Activated B cell treated with CpG ODN at 0.5 μM for 24 hours (primary cell): ENCODE data around the gene FCRLB. TPM values are rescaled to one million over a fixed set of nuclear protein-coding genes. Genes with fewer than 3 reads are reported as not detected.
"Not testable (repeated sequence)": the region's sequence is repeated elsewhere in the genome, so short reads cannot be mapped to it uniquely, and the experiment has no call there.

Experiments used
- ATAC-seq: fragments of 200-7000 bp; cut with Tn5 transposase; one replicate; pipeline ENCODE4 v1.10.0; 2021; ENCODE audit warnings: low read depth, mild to moderate bottlenecking, moderate library complexity
- CTCF ChIA-PET: fragments of 350-600 bp; sonication (Branson Sonifier 250); formaldehyde crosslinking; loops from one replicate; lab custom pipeline; 2021; ENCODE audit warnings: antibody characterized with exemption; lab: Charles Lee
- POLR2A ChIA-PET: fragments of 350-600 bp; sonication (Branson Sonifier 250); formaldehyde crosslinking; loops from one replicate; lab custom pipeline; 2021; ENCODE audit warnings: antibody characterized with exemption; lab: Charles Lee
- DNase-seq: peaks from one replicate; pipeline ENCODE4 v3.0.0; 2022
- H3K27ac Mint-ChIP-seq: one replicate; pipeline ENCODE4 v1.8.0; 2020; ENCODE audit warnings: mixed read lengths
- H3K27me3 Mint-ChIP-seq: one replicate; pipeline ENCODE4 v1.8.0; 2021; ENCODE audit warnings: mixed read lengths
- H3K36me3 Mint-ChIP-seq: one replicate; pipeline ENCODE4 v1.8.0; 2021; ENCODE audit warnings: low read depth, mixed read lengths
- H3K4me1 Mint-ChIP-seq: one replicate; pipeline ENCODE4 v1.8.0; 2021; ENCODE audit warnings: mixed read lengths
- H3K4me3 Mint-ChIP-seq: one replicate; pipeline ENCODE4 v1.8.0; 2020; ENCODE audit warnings: mild to moderate bottlenecking, mixed read lengths
- H3K9me3 Mint-ChIP-seq: one replicate; pipeline ENCODE4 v1.8.0; 2020; ENCODE audit warnings: mixed read lengths
- CTCF ChIP-seq: fragments of 200-600 bp; IDR thresholded peaks from one replicate; pipeline ENCODE4 v1.8.0; 2022; ENCODE audit warnings: antibody characterized with exemption, mild to moderate bottlenecking
- intact Hi-C: fragments of 100-400 bp; cut with micrococcal nuclease; formaldehyde crosslinking; loops from one replicate; pipeline ENCODE4 v1.15.1; 2024
- total RNA-seq: library from RNA; stranded (reverse); gene quantifications from 2 replicates; pipeline ENCODE4 v1.2.3, GENCODE V29; 2022

FCRLB gene
- total RNA-seq, 1 donor from 2014 or later: 2.1 TPM

GRCh38 chr1:161720422-161720821 is 922 bp upstream of the FCRLB start:
- Mint-ChIP-seq H3K27ac (no peak overlapping the region), H3K27me3 (no peaks in the 10 kb centered on the region), H3K4me3 (no peak overlapping the region), H3K36me3 (no peaks in the 10 kb centered on the region), H3K9me3 (no peaks in the 10 kb centered on the region), H3K4me1 (peaks cover 75% of the 10 kb centered on the region)
- DNase-seq (no peak), ATAC-seq (no peak)
- ChIA-PET POLR2A (interaction anchor here (1.0 to 5.7 kb wide), 3 partner anchors 12 to 15 kb away, joined by 3 to 34 read pairs (median 4); partner anchors contain the start of gene FCRLA), CTCF (interaction anchor here (1.1 kb wide), 1 partner anchor 15 kb away, joined by 3 read pairs; no protein-coding TSS in a partner anchor)
- no peak for TF ChIP-seq CTCF
- intact Hi-C loops: no loop called here

GRCh38 chr1:161721738-161722343 is 497 bp downstream of the FCRLB start:
- Mint-ChIP-seq H3K36me3 (no peaks in the 10 kb centered on the region), H3K4me3 (no peak overlapping the region), H3K9me3 (no peaks in the 10 kb centered on the region), H3K27me3 (no peaks in the 10 kb centered on the region), H3K27ac (peak overlapping the region; percentile 50), H3K4me1 (peaks cover 72% of the 10 kb centered on the region)
- TF ChIP-seq CTCF: no peak
- ATAC-seq (no peak), DNase-seq (no peak)
- ChIA-PET POLR2A (interaction anchor here (0.8 to 1.9 kb wide), 3 partner anchors 14 to 17 kb away, joined by 3 to 6 read pairs (median 6); partner anchors contain the start of gene FCRLA), CTCF (interaction anchor here (1.1 kb wide), 2 partner anchors 17 to 74 kb away, joined by 3 read pairs; no protein-coding TSS in a partner anchor)
- intact Hi-C loops: no loop called here

GRCh38 chr1:161722406-161722805 is 1.1 kb downstream of the FCRLB start:
- H3K4me1 Mint-ChIP-seq: peaks cover 66% of the 10 kb centered on the region
- no peak overlapping the region for H3K4me3 Mint-ChIP-seq
- POLR2A ChIA-PET: interaction anchor here (0.6 to 1.9 kb wide), 4 partner anchors 15 to 17 kb away, joined by 3 to 6 read pairs (median 5); partner anchors contain the start of gene FCRLA

GRCh38 chr1:161723459-161724141 is 2.3 kb downstream of the FCRLB start:
- Mint-ChIP-seq H3K36me3 (no peaks in the 10 kb centered on the region), H3K9me3 (no peaks in the 10 kb centered on the region), H3K4me3 (peak overlapping the region; percentile 28), H3K4me1 (peaks cover 67% of the 10 kb centered on the region), H3K27me3 (no peaks in the 10 kb centered on the region), H3K27ac (no peak overlapping the region)
- ChIA-PET POLR2A (interaction anchor here (1.0 kb wide), 1 partner anchor 17 kb away, joined by 4 read pairs; the partner anchor contains the start of gene FCRLA), CTCF (no interaction called here)
- no peak for DNase-seq
- TF ChIP-seq CTCF: no peak
- ATAC-seq: no peak
- intact Hi-C loops: no loop called here

More at GRCh38 chr1:161722406-161722805, 1.1 kb downstream of the FCRLB start:
- Mint-ChIP-seq H3K27me3 (no peaks in the 10 kb centered on the region), H3K27ac (peak overlapping the region; percentile 50), H3K36me3 (no peaks in the 10 kb centered on the region), H3K9me3 (no peaks in the 10 kb centered on the region)
- CTCF ChIA-PET: interaction anchor here (1.1 kb wide), 2 partner anchors 16 to 74 kb away, joined by 3 read pairs; no protein-coding TSS in a partner anchor
- no peak for DNase-seq
- intact Hi-C loops: no loop called here
- no peak for ATAC-seq
- no peak for TF ChIP-seq CTCF

GRCh38 chr1:161725258-161725907 is 4.0 kb downstream of the FCRLB start:
- DNase-seq, H3K9me3 Mint-ChIP-seq, H3K27me3 Mint-ChIP-seq, intact Hi-C loops, ATAC-seq, H3K36me3 Mint-ChIP-seq: not testable (repeated sequence)
- Mint-ChIP-seq H3K4me3 (peak overlapping the region; percentile 96), H3K4me1 (peaks cover 67% of the 10 kb centered on the region), H3K27ac (peak overlapping the region; percentile 94)
- ChIA-PET CTCF (interaction anchor here (0.6 to 6.6 kb wide), 7 partner anchors 8 to 77 kb away, joined by 3 to 57 read pairs (median 7); partner anchors contain the start of gene FCRLA), POLR2A (interaction anchor here (0.6 to 5.9 kb wide), 10 partner anchors 10 to 1469 kb away, joined by 3 to 144 read pairs (median 8); partner anchors contain the start of genes DUSP12 and FCRLA)
